Tibial nerve (tissue), 4 donors: ENCODE results near the gene AKAP6. TPM values are rescaled to one million over a fixed set of nuclear protein-coding genes. Genes with fewer than 3 reads are reported as not detected.

ENCODE experiments used
- DNase-seq, 2 donors: peaks; one replicate each; pipeline ENCODE4 v3.0.0-alpha.2; 2019; ENCODE audit warnings: low spot score in 2 of 2
- H3K27ac ChIP-seq, 4 donors: fragments of 200-600 bp; sonication (generic) in 3 of 4; one replicate each; pipeline ENCODE4 v1.5.1; 2017 to 2019; ENCODE audit warnings: mild to moderate bottlenecking in 1 of 4
- H3K27me3 ChIP-seq, 2 donors: fragments of 200-600 bp; sonication (generic) in 1 of 2; one replicate each; pipeline versions ENCODE4 v1.5.1 to v1.6.0; 2017 to 2019
- H3K36me3 ChIP-seq, 3 donors: fragments of 200-600 bp; sonication (generic); one replicate each; pipeline ENCODE4 v1.5.1; 2018 to 2019
- H3K4me1 ChIP-seq, 4 donors: fragments of 200-600 bp; sonication (generic) in 3 of 4; one replicate each; pipeline ENCODE4 v1.5.1; 2017 to 2019
- H3K4me3 ChIP-seq, 4 donors: fragments of 200-600 bp; sonication (generic) in 3 of 4; one replicate each; pipeline ENCODE4 v1.5.1; 2017 to 2019; ENCODE audit warnings: mild to moderate bottlenecking in 1 of 4, moderate library complexity in 1 of 4
- H3K9me3 ChIP-seq, 4 donors: fragments of 200-600 bp; sonication (generic) in 3 of 4; one replicate each; pipeline ENCODE4 v1.5.1; 2017 to 2019
- EP300 ChIP-seq, 2 donors: sonication (generic); formaldehyde crosslinking; IDR thresholded peaks; one replicate each; pipeline ENCODE4 v1.6.1; 2017; ENCODE audit warnings: antibody characterized with exemption in 2 of 2, mild to moderate bottlenecking in 1 of 2
- POLR2A ChIP-seq, 2 donors: fragments of 450-650 bp; IDR thresholded peaks; one replicate each; pipeline ENCODE4 v1.6.1; 2017; ENCODE audit warnings: antibody characterized with exemption in 2 of 2, mild to moderate bottlenecking in 2 of 2, moderate library complexity in 2 of 2
- WGBS, 2 donors: methylation state at CpG; one replicate each; pipeline ENCODE4 v1.1.5; 2018; 5-methylcytosine and 5-hydroxymethylcytosine counted together
- total RNA-seq, 4 donors: library from RNA; depleted of rRNA; stranded (reverse); fragments of >200 nt; gene quantifications; one replicate each; pipeline ENCODE4 v1.1.0, GENCODE V29; 2016
- TF ChIP-seq, protein P1 (sequence below), 5 experiments: fragments of 200-600 bp in 3 of 5; fragments of 450-650 bp in 2 of 5; sonication (generic) in 3 of 5; IDR thresholded peaks; one replicate each; pipeline ENCODE4 v1.5.1; 2016 to 2019; ENCODE audit warnings: antibody characterized with exemption in 5 of 5, mild to moderate bottlenecking in 3 of 5, moderate library complexity in 2 of 5

AKAP6 gene
- total RNA-seq, 4 donors from 2014 or later, result 2.1 to 10.7 (median 5.2) TPM

DNA sequence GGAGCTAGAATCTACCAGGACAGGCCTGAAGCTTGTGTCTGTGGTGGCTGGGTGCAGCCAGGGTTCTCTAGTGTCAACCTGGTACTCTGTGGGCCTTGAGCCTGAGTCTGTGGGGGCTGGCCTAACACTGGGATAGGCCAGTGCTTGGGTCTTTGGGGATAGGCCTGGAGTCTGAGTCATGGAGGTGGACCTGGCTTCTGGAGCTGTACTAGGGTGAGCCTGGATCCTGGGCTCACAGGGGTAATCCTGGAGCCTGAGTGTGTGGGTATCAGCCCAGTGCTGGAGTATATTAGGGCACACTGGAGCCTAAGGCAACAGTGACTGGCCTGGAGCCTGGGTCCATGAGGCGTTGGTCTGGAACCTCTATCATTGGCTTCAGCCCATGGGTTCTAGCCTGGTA, 427.1 kb downstream of the AKAP6 start:
- Histone ChIP-seq H3K4me3 (no peak overlapping the region), H3K36me3 (no peaks in the 10 kb centered on the region), H3K4me1 (no peaks in the 10 kb centered on the region), H3K27ac (no peak overlapping the region), H3K9me3 (peaks cover 0 to 17% (median 6%) of the 10 kb centered on the region in 4 donors), H3K27me3 (no peaks in the 10 kb centered on the region)
- DNase-seq, result no peak
- WGBS, 2 donors, result 78 to 86% methylated on average over 1 of the region's 1 CpG
- TF ChIP-seq, protein P1, sequence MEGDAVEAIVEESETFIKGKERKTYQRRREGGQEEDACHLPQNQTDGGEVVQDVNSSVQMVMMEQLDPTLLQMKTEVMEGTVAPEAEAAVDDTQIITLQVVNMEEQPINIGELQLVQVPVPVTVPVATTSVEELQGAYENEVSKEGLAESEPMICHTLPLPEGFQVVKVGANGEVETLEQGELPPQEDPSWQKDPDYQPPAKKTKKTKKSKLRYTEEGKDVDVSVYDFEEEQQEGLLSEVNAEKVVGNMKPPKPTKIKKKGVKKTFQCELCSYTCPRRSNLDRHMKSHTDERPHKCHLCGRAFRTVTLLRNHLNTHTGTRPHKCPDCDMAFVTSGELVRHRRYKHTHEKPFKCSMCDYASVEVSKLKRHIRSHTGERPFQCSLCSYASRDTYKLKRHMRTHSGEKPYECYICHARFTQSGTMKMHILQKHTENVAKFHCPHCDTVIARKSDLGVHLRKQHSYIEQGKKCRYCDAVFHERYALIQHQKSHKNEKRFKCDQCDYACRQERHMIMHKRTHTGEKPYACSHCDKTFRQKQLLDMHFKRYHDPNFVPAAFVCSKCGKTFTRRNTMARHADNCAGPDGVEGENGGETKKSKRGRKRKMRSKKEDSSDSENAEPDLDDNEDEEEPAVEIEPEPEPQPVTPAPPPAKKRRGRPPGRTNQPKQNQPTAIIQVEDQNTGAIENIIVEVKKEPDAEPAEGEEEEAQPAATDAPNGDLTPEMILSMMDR (IDR thresholded peaks at IDR 0.05), result no peak
- TF ChIP-seq POLR2A (IDR thresholded peaks at IDR 0.05) (no peak), EP300 (IDR thresholded peaks at IDR 0.05) (no peak)

DNA sequence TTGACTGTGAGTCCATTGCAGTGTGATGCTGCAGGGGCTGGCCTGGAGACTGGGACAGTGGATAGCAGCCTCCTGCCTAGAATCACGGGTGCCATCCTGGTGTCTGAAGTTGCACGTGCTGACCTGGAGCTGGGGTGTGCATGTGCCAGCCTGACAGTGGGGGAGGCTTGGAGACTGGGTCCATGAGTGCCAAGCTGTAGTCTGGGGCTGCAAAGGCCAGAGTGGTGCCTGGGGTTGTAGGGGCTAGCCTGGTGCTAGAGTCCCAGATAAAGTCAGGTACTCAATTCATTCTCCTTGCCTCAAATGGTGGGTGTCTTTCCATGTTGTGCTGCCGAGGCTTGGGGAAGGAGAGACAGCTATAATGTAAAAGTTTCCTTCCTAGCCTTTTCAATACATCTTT, 427.7 kb downstream of the AKAP6 start:
- TF ChIP-seq POLR2A (IDR thresholded peaks at IDR 0.05) (no peak), EP300 (IDR thresholded peaks at IDR 0.05) (no peak)
- TF ChIP-seq, protein P1 (IDR thresholded peaks at IDR 0.05), result no peak
- Histone ChIP-seq H3K4me1 (no peaks in the 10 kb centered on the region), H3K27ac (no peak overlapping the region), H3K27me3 (no peaks in the 10 kb centered on the region), H3K4me3 (no peak overlapping the region), H3K36me3 (no peaks in the 10 kb centered on the region), H3K9me3 (peaks cover 0 to 17% (median 6%) of the 10 kb centered on the region in 4 donors)
- 94 to 95% methylated on average over 3 of the region's 3 CpGs for WGBS, 2 donors
- DNase-seq, result no peak

DNA sequence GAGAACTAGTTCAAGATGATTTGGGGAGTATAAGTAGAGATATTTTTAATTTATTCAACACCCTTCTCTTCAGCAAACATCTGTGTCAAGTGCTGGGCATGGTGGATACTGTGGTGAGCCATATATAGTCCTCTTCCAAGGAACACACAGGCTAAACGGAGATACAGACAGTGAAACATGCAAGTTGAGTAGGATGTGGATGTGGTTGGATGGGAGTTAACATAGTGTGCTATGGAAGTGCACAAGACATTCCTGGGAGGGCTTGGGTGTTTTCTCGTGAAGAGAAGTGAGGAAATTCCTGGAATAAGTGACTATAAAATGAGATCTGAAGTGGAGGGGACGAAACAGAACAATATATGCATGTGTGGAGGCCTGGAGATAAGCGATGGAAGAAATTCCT, 428.5 kb downstream of the AKAP6 start:
- TF ChIP-seq POLR2A (IDR thresholded peaks at IDR 0.05), result no peak
- TF ChIP-seq EP300 (IDR thresholded peaks at IDR 0.05), result no peak
- TF ChIP-seq, protein P1 (IDR thresholded peaks at IDR 0.05), result no peak
- Histone ChIP-seq H3K4me1 (no peaks in the 10 kb centered on the region), H3K36me3 (no peaks in the 10 kb centered on the region), H3K9me3 (peaks cover 0 to 17% (median 6%) of the 10 kb centered on the region in 4 donors), H3K27me3 (no peaks in the 10 kb centered on the region), H3K27ac (no peak overlapping the region), H3K4me3 (no peak overlapping the region)
- DNase-seq, result no peak
- 63 to 66% methylated on average over 4 of the region's 4 CpGs for WGBS, 2 donors

DNA sequence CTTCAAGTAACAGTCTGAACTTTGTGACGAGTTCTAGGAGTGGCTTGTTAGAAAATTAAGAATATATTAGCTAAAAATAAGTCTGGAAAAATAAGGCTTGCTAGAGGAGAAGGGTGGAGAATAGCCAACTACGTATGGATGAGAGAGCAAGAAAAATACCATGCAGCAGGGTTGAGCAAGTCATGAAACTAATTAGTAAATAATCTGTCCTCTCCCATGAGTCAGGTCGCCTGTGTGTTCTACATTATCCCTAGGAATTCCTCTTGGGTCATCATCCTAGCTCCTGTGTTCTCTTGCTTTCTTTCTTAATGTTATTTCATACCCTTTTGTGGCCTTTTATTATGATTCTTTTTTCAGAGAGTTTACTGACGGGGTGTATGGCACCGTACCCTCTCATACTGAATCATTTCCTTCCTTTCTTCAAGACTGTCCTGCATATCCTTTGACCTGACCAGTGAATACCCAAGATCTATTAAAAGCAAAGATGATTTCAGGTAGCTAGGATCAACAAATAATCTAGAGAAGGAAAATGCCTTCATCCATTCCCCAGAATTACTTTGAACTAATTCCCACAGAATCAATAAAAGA, 432.4 kb downstream of the AKAP6 start:
- Histone ChIP-seq H3K4me1 (no peaks in the 10 kb centered on the region), H3K4me3 (no peak overlapping the region), H3K27ac (no peak overlapping the region)

DNA sequence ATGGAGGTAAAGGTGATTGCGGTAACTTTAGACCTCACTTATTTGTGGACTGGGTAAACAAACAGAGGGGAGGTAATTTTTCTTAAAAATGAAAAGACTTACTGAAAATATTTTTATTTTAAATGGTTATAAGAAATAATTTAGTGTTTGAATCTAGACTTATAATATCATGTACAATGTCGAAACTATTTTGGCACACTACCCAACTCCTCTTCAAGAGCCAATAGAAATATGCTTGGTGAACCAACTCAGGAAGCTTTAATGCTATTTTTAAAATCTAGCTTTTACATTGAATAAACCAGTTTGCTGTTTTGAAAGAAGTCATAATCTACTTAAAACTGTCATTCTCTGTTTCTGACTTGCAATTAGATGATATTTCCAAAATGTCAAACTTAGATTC, 433.8 kb downstream of the AKAP6 start:
- Histone ChIP-seq H3K27ac (no peak overlapping the region), H3K36me3 (no peaks in the 10 kb centered on the region), H3K9me3 (no peaks in the 10 kb centered on the region), H3K27me3 (no peaks in the 10 kb centered on the region), H3K4me1 (no peaks in the 10 kb centered on the region), H3K4me3 (no peak overlapping the region)
- 68 to 69% methylated on average over 2 of the region's 2 CpGs for WGBS, 2 donors
- TF ChIP-seq POLR2A (IDR thresholded peaks at IDR 0.05) (no peak), EP300 (IDR thresholded peaks at IDR 0.05) (no peak)
- TF ChIP-seq, protein P1 (IDR thresholded peaks at IDR 0.05), result no peak
- no peak for DNase-seq

More for the DNA sequence above, 432.4 kb downstream of the AKAP6 start:
- TF ChIP-seq, protein P1 (IDR thresholded peaks at IDR 0.05), result no peak
- TF ChIP-seq EP300 (IDR thresholded peaks at IDR 0.05), result no peak
- no peak for TF ChIP-seq POLR2A (IDR thresholded peaks at IDR 0.05)
- DNase-seq, result no peak
- Histone ChIP-seq H3K36me3 (no peaks in the 10 kb centered on the region), H3K27me3 (no peaks in the 10 kb centered on the region), H3K9me3 (no peaks in the 10 kb centered on the region)
- WGBS, 2 donors, result 54 to 59% methylated on average over 5 of the region's 5 CpGs
